PC-9 (cell line): ENCODE results near the gene ATP5ME.

Source experiments
- CTCF ChIP-seq: fragments of 200-600 bp; sonication (generic); conservative IDR thresholded peaks from 2 replicates; pipeline ENCODE4 v1.6.1; 2017; ENCODE audit warnings: mixed run types, antibody characterized with exemption, mild to moderate bottlenecking, moderate library complexity
- EZH2 ChIP-seq: fragments of 200-600 bp; sonication (generic); IDR thresholded peaks from 2 replicates; pipeline ENCODE4 v1.8.0; 2017; ENCODE audit warnings: antibody characterized with exemption, low read depth

GRCh38 chr4:675980-676870 is 2.1 kb upstream of the ATP5ME start:
- TF ChIP-seq CTCF, result no peak
- TF ChIP-seq EZH2, result no peak
